Stimulated activated CD8-positive, alpha-beta memory T cell treated with anti-CD3 and anti-CD28 coated beads, Interleukin-7, amount 100 ng/mL, for 24 hours (primary cell): ENCODE results near the gene PCP4.

Source experiments
- DNase-seq: peaks from one replicate; pipeline ENCODE4 v3.0.0-alpha.2; 2020; ENCODE audit warnings: low read depth

PCP4 gene

GRCh38 chr21:39972976-39973770, 105.9 kb downstream of the PCP4 start:
- DNase-seq = no peak

GRCh38 chr21:39976800-39977199, 109.6 kb downstream of the PCP4 start:
- no peak for DNase-seq
